ENCODE data around the gene PANX1. TPM values are rescaled to one million over a fixed set of nuclear protein-coding genes. Genes with fewer than 3 reads are reported as not detected.

Gene PANX1
- total RNA-seq, 1 experiment from 2014 or later = 21.9 TPM

DNA sequence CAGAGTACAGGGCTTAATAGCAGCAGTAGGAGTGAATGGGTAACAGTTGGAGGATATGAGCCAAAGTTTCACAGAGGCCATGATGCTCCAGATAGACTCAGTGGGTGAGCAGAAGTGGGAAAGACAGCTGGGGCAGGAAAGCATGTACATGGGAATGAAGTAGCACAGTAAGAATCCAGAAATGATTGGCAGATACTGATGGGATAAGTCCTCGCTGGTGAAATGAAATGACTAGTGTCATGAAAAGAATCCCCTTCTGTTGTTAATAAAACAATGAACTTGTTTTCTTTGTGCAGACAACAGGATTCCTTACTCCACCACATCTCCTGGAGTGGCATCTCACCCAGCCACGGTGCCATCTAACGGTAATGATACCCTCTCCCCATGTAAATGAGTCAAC is 17.4 kb upstream of the PANX1 start (continued):
- TF ChIP-seq ELF1 (IDR thresholded peaks at IDR 0.05; ENCODE audit: borderline replicate concordance, low read depth) (no peak), POLR2AphosphoS5 (IDR thresholded peaks at IDR 0.05; ENCODE audit: low read depth, low read length) (no peak), ZFX (IDR thresholded peaks at IDR 0.05) (no peak)
- TF ChIP-seq, protein P1, sequence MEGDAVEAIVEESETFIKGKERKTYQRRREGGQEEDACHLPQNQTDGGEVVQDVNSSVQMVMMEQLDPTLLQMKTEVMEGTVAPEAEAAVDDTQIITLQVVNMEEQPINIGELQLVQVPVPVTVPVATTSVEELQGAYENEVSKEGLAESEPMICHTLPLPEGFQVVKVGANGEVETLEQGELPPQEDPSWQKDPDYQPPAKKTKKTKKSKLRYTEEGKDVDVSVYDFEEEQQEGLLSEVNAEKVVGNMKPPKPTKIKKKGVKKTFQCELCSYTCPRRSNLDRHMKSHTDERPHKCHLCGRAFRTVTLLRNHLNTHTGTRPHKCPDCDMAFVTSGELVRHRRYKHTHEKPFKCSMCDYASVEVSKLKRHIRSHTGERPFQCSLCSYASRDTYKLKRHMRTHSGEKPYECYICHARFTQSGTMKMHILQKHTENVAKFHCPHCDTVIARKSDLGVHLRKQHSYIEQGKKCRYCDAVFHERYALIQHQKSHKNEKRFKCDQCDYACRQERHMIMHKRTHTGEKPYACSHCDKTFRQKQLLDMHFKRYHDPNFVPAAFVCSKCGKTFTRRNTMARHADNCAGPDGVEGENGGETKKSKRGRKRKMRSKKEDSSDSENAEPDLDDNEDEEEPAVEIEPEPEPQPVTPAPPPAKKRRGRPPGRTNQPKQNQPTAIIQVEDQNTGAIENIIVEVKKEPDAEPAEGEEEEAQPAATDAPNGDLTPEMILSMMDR (IDR thresholded peaks at IDR 0.05 in 2 of 3, conservative IDR thresholded peaks at IDR 0.05 in 1 of 3; ENCODE audit: borderline replicate concordance in 1 of 3, insufficient read depth in 1 of 3, low read depth in 2 of 3, low read length in 2 of 3) = no peak

DNA sequence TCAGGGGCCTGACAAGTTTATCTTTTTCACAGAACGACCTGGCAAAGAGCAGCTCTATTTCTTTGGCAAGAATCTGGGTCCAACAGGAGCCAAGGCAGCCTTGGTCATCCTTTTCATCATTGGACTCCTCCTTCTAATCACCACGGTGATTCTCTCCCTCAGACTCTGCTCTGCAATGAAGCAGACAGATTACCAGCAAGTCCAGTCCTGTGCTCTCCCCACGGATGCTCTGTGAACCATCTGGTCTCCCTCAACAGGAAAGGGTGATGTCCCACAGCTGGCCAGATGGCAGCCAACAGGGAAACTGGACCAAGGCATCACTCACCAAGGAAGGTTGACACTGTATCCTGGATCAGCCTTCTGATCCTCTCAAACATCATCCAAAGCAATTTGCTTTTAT is 17.0 kb upstream of the PANX1 start:
- H4K20me1 ChIP-seq (ENCODE audit: insufficient read depth) = no peaks in the 10 kb centered on the region
- ChIA-PET POLR2A (no interaction called here), RAD21 (ENCODE audit: low non-redundant PET in 1 of 2, low total read pairs in 2 of 2, uncharacterized antibody in 2 of 2, unreplicated experiment in 2 of 2) (no interaction called here), CTCF (no interaction called here)
- intact Hi-C loops (cut with micrococcal nuclease) = no loop called here
- H3K4me3 ChIP-seq (replicated peaks in 1 of 2; ENCODE audit: low read depth in 1 of 2, low read length in 2 of 2) = no peak overlapping the region
- no TSS peak for BruUV-seq (replicated peaks)
- 0 out of 2 replicates have a peak, but pooled peaks cover 5% of the 10 kb centered on the region for H3K27me3 ChIP-seq (ENCODE audit: insufficient read depth, low read length)
- no peak overlapping the region for H2AFZ ChIP-seq (ENCODE audit: low read depth, low read length, poor library complexity, severe bottlenecking)
- H3K9me3 ChIP-seq (ENCODE audit: control insufficient read depth in 1 of 2, insufficient read depth in 1 of 2, low read depth in 1 of 2, low read length in 2 of 2) = no peaks in the 10 kb centered on the region
- no peaks in the 10 kb centered on the region for H3K36me3 ChIP-seq (ENCODE audit: control insufficient read depth in 1 of 2, insufficient read depth in 2 of 2, low read length in 2 of 2)
- no peaks in the 10 kb centered on the region for H3K9me2 ChIP-seq (ENCODE audit: insufficient read depth)
- no peak overlapping the region for H3K9ac ChIP-seq (ENCODE audit: low read length)
- no peaks in the 10 kb centered on the region for H3K4me1 ChIP-seq (ENCODE audit: control insufficient read depth in 1 of 2, insufficient read depth in 2 of 2, low read length in 2 of 2)
- H3K4me2 ChIP-seq (ENCODE audit: low read length) = no peak overlapping the region
- no peaks in the 10 kb centered on the region for H3K79me2 ChIP-seq (ENCODE audit: insufficient read depth, low read length)
- no peak overlapping the region for H3K27ac ChIP-seq (ENCODE audit: low read depth, low read length)
- ATAC-seq (no peak), DNase-seq (ENCODE audit: low read depth, low spot score) (no peak)
- TF ChIP-seq POLR2A (IDR thresholded peaks at IDR 0.05; ENCODE audit: borderline replicate concordance, extremely low read depth, insufficient read depth, insufficient read length) (no peak), SRF (IDR thresholded peaks at IDR 0.05; ENCODE audit: low read depth) (no peak), ZFX (IDR thresholded peaks at IDR 0.05) (no peak), ELF1 (IDR thresholded peaks at IDR 0.05; ENCODE audit: borderline replicate concordance, low read depth) (no peak), CBX3 (IDR thresholded peaks at IDR 0.05; ENCODE audit: low read depth) (no peak), EGR1 (IDR thresholded peaks at IDR 0.05; ENCODE audit: low read depth) (no peak), RAD21 (IDR thresholded peaks at IDR 0.05; ENCODE audit: low read depth) (no peak), EZH2phosphoT487 (IDR thresholded peaks at IDR 0.05; ENCODE audit: borderline replicate concordance) (no peak), EZH2 (IDR thresholded peaks at IDR 0.05) (no peak), JUND (IDR thresholded peaks at IDR 0.05) (no peak)
- TF ChIP-seq, protein P2, sequence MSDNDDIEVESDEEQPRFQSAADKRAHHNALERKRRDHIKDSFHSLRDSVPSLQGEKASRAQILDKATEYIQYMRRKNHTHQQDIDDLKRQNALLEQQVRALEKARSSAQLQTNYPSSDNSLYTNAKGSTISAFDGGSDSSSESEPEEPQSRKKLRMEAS (IDR thresholded peaks at IDR 0.05) = no peak
- TF ChIP-seq, protein P3, sequence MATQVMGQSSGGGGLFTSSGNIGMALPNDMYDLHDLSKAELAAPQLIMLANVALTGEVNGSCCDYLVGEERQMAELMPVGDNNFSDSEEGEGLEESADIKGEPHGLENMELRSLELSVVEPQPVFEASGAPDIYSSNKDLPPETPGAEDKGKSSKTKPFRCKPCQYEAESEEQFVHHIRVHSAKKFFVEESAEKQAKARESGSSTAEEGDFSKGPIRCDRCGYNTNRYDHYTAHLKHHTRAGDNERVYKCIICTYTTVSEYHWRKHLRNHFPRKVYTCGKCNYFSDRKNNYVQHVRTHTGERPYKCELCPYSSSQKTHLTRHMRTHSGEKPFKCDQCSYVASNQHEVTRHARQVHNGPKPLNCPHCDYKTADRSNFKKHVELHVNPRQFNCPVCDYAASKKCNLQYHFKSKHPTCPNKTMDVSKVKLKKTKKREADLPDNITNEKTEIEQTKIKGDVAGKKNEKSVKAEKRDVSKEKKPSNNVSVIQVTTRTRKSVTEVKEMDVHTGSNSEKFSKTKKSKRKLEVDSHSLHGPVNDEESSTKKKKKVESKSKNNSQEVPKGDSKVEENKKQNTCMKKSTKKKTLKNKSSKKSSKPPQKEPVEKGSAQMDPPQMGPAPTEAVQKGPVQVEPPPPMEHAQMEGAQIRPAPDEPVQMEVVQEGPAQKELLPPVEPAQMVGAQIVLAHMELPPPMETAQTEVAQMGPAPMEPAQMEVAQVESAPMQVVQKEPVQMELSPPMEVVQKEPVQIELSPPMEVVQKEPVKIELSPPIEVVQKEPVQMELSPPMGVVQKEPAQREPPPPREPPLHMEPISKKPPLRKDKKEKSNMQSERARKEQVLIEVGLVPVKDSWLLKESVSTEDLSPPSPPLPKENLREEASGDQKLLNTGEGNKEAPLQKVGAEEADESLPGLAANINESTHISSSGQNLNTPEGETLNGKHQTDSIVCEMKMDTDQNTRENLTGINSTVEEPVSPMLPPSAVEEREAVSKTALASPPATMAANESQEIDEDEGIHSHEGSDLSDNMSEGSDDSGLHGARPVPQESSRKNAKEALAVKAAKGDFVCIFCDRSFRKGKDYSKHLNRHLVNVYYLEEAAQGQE (IDR thresholded peaks at IDR 0.05; ENCODE audit: low read depth) = no peak
- TF ChIP-seq, protein P1 (IDR thresholded peaks at IDR 0.05 in 2 of 3, conservative IDR thresholded peaks at IDR 0.05 in 1 of 3; ENCODE audit: borderline replicate concordance in 1 of 3, insufficient read depth in 1 of 3, low read depth in 2 of 3, low read length in 2 of 3) = no peak
- TF ChIP-seq, protein P4, sequence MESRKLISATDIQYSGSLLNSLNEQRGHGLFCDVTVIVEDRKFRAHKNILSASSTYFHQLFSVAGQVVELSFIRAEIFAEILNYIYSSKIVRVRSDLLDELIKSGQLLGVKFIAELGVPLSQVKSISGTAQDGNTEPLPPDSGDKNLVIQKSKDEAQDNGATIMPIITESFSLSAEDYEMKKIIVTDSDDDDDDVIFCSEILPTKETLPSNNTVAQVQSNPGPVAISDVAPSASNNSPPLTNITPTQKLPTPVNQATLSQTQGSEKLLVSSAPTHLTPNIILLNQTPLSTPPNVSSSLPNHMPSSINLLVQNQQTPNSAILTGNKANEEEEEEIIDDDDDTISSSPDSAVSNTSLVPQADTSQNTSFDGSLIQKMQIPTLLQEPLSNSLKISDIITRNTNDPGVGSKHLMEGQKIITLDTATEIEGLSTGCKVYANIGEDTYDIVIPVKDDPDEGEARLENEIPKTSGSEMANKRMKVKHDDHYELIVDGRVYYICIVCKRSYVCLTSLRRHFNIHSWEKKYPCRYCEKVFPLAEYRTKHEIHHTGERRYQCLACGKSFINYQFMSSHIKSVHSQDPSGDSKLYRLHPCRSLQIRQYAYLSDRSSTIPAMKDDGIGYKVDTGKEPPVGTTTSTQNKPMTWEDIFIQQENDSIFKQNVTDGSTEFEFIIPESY (IDR thresholded peaks at IDR 0.05; ENCODE audit: extremely low read depth, insufficient replicate concordance, low read length) = no peak

All from HCT116 (cell line).